NCI-H345 (cell line): ENCODE results near the gene SHISA6.
"Not testable (repeated sequence)": the region's sequence is repeated elsewhere in the genome, so short reads cannot be mapped to it uniquely, and the experiment has no call there.

Source experiments
- DNase-seq: peaks from one replicate; lab custom pipeline; 2025; lab: John Stamatoyannopoulos, UW

SHISA6 gene

DNA sequence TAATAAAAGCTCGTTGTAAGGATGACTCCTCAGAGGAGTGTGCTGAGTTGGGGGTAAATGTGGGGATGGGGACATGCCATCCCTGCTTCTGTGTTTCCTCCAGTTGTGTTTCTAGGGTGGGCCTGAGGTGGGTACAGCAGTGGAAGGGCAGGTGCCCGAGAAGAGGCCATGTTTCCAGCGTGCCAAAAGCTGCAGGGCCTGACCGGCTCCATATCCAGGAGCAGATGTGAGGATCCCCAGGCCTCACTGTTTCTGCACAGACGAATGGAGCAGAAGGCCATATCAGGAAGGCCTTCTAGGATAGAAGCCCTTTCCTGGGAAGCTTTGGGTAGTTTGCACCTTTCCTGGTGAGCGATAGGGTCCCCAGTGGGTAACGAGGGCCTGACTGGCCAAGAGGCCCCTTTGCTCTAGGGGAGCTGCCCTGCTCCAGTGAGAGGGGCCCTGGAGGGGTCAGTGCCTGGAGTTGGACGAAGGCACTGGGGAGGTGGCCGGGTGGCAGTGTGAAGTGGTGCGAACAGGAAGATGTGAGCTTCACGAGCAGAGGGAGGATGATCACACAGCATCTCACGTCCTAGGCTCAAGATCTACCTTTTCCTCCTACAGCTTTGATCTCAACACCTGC is 62.9 kb downstream of the SHISA6 start:
- no peak for DNase-seq

DNA sequence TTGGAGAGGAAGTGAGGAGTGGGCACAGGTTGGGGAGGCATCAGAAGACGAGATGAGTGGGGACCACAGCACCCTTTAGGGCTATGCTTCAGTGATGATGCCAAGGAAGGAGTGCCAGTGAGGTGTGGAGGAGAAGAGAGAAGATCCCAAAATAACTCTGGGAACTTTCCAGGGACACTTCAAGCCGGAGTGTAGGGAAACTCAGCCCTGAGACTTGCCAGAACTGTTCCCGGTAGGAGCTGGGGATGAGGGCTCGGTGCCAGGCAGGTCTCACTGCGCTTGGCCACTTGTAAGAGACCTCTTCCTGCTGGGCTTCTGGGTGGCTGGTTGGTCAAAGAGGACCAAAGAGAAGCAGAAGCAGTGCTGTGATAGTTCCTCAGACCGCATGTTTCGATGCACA is 63.6 kb downstream of the SHISA6 start:
- DNase-seq: no peak

DNA sequence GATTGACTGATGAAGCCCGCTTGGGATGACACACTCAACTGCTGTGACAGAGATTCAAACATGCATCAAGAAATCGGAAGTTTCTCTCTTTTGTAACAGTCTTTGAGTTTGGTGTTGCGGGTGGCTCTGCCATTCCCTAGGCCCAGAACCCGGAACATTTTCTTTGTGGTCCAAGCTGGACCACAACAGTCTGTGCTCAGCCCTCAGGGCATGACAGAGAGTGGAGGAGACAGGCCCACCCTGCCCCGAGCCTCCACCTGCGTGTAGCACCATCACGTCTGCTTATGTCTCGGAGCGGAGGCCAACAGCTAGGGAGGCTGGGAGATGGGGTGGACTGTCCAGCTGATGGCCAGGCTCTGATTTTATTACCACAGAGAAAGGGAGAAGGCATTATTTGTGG is 64.5 kb downstream of the SHISA6 start:
- DNase-seq: no peak

DNA sequence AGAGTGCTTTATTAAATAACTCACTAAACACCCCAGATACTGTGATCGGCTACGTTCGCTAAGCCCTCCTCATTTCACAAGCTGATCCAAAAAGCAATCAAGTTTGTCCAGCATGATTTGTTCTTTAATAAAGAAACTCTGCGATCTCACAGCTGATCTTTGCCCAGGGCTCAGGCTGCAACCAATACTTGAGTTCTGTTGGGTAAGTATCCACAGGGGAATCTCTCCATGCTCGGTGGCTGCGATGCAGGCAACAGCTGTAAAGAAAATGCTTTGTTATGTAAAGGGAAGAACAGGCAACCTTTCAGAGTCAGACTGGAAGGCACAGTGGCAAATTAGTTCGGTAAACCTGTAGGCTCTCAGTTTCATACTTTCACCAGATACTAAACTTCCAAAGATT is 67.5 kb downstream of the SHISA6 start:
- no peak for DNase-seq

DNA sequence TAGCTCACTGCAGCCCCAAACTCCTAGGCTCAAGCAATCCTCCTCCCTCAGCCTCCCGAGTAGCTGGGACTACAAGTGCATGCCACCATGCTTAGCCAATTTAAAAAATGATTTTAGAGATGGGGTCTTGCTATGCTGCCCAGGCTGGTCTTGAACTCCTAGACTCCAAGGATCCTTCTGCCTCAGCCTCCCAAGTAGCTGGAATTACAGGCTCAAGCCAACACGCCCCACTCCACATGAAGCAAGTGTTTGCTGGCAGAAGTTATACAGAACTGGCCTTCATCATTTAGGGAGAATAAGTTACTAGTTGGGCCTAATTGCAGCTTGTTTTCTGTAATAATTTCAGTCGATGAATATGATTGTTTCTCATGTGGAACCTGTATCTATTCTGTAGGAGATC is 68.0 kb downstream of the SHISA6 start:
- no peak for DNase-seq

DNA sequence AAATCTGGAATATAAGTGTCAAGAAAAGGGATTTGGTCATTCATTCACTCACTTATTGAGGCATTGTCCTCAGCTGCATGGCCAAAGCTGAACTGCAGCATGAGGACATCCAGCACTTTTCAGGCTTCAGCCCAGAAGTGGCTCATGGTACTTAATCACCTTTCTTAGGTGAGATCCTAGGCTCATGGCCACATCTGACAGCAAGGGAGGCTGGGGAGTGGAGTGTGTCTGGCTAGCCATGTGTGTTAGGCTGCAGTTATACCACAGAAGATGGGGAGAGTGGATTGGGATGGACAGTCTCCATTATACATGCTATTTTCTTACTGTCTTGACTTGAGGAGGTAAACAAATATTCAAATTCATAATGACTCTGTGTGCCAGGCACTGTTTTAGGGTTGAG is 68.8 kb downstream of the SHISA6 start:
- DNase-seq: no peak

DNA sequence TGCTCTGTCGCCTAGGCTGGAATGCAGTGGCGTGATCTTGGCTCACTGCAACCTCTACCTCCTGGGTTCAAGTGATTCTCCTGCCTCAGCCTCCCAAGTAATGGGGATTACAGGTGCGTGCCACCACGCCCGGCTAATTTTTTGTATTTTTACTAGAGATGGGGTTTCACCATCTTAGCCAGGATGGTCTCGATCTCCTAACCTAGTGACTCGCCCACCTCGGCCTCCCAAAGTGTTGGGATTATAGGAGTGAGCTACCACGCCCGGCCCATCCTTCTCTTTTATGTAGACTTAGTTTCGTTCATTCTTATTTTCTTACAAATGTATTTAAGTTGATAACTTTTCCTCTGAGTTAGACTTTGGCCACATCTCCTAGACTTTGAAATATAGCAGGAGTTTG is 75.4 kb downstream of the SHISA6 start:
- DNase-seq: not testable (repeated sequence)

DNA sequence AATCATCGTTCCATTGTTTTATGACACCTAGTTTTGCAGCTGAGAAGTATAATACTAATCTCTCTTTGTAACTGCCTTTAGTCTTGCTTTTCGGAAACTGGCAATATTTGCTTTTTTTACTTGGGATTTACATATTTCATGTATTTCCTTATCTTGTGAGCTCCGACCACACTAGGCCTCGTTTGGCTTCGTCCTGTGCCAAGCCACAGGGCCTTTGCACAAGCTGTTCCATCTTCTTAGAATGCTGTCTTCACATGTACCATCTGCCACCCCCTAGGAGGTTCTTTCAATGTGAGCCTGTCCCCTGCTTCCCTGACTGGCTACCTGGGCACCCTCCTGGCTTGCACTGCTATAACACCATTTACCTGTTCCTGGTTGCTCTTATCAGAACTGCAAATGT is 77.2 kb downstream of the SHISA6 start:
- DNase-seq: no peak

DNA sequence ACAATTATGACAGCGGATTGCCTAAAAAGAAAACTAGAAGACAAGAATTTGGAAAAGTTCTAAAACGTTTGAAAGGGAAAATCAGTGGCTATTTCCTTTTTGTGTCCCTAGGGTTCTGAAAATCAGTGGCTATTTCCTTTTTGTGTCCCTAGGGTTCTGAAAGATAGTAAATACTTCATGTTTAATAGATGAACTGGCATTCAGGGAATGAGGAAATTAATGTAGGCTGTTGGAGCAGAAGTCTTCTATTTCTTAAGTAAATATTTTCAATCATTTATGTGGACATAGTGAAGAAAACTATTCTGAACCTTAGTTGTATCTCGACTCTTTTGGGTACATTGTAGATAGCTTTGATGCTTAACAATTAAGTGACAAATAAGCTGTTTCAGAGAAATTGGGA is 78.9 kb downstream of the SHISA6 start:
- DNase-seq: no peak

DNA sequence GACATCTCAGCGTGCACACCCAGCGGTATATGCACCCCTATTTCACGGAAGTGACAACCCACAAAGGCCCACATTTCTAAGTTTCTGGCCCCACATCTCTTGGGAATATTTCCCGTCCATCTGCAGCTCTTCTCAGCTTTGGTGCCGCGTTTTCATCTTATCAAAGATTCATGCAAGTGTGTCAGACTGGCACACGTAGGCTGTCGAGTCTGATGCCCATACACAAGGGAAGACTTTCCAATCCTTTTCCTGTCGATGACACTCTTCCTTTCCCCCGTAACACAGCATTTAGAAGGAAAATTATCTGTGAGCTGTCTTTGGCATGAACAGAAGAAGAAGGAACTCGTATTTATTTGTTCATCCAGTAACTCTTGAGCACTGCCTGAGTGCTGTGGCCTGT is 83.0 kb downstream of the SHISA6 start:
- DNase-seq: no peak

DNA sequence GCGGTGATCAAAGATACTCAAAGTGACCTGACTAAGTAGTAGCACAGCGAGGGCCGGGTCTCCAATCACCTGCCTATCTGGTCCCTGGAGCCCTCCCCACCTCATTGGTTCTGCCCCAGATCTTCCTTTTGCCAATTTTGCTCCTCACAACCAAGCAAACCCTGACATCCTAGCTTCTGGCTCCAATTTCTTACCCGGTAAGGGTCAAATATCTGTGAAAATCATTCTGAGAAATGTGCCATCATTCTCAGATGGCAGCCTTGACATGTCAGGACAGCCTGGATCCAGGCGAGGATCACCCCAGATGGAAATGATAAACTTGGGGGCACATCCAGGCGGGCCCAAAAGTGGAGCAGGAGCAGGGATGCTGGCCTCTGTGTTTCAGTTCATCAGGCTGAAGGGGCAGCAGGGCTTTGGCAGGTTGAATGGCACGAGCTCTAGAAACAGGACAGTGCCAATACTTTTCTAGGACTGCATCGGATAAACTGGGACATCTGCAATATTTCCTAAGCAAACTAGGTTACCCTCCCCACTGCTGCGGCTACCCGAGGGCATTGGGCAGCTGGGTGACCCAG is 83.9 kb downstream of the SHISA6 start:
- DNase-seq: no peak

DNA sequence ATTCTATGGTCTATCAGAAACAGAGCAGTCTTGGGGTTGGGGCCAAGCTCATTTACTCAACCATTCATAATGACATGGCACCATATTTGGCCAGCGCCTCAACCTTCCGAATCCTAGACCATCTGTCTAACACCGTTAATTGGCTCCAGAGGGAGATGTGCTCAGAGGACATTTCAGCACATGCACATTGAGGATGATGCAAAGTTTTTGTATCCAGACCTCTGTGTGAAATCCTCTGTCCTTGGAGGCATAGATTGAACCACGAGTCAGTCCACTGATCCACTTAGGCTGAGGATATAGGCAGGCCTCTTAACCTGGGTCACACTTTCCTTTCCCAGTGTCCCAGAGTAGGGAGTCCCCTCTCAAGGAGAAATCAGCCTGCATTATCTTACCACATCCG is 85.5 kb downstream of the SHISA6 start:
- no peak for DNase-seq

DNA sequence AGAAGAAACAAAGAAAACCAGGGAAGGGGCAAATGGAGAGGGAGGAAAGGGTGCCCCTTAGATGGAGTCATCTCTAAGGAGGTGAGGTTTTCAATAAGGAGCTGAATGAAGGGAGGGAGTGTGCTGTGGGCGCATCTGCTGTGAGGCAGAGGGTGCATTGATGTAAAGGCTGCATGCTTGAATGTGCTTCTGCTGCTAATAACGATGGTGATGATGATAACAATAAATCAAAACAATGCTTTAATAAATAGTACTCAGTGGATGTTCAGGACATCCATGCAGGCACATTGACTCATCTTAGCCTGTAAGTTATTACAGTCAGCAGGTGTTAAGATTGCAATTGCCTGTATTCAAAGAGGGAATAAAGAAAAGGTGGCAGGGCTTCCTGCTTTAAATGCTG is 87.8 kb downstream of the SHISA6 start:
- no peak for DNase-seq

DNA sequence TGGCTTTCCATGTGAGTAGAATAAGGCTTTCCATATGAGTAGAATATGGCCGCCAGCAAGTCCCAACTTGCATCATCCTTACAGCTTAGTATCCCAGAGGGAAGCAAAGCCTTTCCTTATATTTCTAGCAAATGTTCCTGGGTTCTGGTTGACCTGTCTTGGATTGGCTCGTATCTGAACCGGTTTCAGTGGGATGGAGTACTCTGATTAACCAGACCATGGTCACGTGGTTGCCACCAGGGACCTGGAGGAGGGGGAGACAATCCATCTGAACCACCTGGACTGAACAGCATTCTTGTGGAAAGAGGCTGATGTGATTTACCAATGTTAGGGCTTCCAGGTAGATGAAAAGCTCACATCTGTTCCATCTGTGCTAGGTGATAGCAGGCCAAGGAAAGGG is 89.0 kb downstream of the SHISA6 start:
- DNase-seq: no peak

DNA sequence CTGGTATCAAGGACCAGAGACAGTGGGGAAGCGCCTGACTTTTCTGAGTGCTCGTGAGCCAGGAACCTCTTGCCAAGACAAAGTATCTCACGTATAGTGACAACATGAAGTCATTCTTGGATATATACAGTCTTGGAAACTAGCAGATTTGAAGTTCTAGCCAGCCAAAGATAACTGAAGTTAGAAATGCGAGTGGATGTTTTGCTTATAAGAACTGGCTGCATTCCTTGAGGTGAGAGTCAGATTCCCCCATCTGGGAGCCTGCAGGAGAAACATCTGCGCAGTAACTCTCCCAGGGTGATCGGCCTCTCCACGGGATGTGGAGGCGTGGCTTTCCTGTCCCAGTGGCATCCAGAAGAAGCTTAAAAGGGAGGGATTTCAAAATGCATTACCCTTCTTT is 89.8 kb downstream of the SHISA6 start:
- DNase-seq: no peak

DNA sequence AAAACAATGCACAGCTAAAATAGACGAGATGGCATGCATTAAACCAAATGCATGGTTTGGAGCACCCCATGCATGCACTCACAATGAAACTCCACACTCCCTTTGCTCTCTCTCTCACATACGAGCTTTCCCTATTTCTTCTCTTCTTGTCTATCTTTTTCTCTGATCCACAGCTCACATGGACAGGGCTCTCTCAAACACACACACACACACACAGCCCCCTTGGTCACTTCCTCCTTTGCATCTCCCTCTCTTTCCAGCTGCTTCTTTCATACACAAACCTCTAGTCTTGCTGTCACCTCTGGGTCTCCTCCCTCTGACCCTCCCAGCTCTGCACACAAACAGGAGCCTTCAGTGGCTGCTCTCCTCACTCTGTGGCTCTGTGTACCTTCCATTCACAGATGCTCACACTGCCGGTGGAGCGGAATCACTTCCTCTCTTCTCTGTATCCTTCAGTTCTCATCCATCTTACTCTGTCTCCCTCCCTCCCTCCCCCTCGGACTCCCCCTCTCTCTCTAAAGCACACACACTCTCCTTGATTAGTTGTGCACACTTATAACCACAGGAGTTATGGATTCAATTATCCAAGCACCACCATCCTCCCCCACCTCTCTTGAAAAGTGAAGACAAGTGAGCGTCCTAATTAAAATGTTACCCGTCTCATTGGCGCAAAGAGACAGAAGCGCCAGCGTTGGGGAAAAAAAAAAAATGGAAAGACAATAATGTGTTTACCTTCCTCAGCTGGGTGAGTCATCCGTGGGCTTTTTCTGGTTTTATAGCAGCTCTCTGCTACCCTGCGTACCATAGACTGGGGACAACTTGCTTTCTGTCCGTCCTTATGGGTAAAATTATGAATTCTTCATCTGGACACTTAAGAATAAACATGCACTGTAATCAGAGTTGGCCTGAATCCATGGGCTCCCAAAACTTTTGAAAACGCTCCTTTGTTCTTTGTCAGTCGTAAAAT is 90.8 kb downstream of the SHISA6 start:
- peak; percentile 59 for DNase-seq

DNA sequence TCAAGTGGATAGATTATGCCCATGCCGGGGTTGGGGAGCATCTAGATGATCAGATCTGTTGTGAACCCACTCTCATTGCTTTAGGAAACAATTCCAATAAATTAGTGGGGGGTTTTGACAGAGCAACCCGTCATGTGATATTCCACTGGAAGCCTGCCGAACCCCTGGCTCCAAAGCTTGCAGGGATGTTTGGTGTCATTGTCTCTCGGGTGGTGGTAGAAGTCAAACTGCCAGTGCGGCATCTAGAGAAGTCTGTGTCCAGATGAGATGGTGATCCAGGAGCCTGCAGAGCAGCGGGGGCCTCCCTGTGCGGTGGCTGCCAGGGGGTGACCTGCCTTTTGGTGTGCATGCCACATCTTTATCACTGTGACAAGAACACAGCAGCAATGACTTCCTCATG is 91.7 kb downstream of the SHISA6 start:
- no peak for DNase-seq

DNA sequence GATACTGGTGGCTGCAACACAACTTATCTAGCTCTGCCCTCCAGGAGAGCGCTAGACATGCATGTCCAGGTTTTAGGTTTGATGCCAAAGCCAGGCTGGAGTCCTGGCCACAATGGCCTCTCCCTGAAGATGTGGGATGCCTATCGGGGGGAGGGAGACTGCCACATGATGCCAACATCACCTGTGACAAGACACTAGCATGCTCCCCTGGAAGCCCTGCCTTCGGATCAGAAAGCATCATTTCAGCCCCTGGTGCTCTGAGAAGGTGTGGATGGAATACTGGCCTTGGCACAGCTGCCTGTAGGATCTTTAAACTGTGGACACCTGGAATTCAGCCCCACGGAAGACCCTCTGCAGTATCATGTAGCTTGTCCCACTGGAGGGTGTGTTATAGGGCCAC is 93.5 kb downstream of the SHISA6 start:
- no peak for DNase-seq

DNA sequence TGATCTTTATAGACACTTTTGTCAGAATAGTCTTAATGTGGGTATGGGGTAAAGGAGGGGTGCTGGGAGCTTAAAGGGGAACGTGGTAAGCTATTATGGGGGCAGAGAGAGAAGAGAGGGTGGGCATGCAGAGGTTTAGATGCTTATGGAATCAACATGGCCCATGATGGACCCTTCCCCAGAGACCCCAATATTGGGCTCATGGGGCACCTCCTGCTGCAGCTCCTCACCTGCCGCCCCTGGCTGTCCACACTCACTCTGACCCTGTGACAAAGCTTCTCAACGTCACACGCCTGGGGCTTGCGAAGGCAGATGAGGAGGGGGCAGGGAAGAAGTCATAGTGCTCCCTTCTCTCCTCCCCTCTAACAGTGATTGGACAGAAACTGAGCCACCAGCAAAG is 95.3 kb downstream of the SHISA6 start:
- DNase-seq: no peak

DNA sequence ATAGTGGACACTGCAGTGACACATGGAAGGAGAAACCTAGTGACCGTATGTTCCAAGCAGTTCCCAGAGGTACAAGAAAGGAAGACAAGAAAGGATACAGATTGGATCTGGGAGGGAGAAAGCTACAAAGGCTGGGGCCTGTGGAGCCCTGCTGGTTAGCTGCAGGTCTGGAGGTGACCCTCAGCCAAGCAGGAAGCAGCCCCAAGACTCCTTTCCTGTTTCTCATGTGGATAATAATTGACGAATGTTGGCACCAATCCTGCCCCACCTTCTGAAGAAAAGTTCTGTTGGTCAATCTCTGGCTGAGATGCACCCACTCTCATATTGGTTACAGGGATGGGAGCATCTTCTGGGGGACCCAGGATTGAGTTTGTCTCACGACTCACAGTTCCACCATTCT is 99.8 kb downstream of the SHISA6 start:
- DNase-seq: no peak

DNA sequence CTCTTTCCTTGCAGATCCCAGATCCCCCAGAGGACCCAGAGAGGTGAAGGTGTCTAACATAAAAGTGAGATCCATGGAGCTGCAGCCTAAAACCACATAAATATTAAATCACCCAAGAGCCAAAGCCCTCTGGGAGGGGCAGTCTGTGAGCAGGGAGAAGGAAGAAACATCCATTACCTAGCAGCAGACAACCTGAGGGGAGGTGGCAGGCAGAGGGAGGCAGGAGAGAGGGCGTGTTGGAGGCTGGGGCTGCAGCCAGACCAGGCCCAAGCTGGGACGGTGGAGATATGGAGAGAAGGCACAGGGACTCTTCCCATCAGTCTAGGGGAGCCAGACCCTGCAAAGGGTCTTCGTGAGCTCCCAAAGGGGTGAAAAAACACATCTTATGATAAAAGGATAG is 101.1 kb downstream of the SHISA6 start:
- no peak for DNase-seq

DNA sequence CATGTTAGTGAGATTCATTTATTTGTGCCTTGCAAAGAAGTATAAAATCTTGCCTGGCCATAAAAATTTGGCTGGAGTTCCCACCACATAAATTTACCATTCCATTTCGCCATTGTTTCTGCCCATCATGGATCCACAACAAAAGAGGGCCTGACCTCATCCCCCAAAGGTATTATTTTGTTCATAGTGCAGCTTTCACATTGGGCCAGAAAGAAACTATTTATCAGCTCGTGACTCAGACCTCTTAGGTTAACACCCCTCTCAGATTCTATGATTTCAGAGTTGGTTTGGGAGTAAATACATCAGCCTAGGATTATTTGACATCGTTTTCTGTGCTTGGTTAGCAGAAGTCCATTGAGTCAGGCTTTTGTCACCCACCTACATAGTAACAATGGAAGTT is 108.1 kb downstream of the SHISA6 start:
- no peak for DNase-seq

DNA sequence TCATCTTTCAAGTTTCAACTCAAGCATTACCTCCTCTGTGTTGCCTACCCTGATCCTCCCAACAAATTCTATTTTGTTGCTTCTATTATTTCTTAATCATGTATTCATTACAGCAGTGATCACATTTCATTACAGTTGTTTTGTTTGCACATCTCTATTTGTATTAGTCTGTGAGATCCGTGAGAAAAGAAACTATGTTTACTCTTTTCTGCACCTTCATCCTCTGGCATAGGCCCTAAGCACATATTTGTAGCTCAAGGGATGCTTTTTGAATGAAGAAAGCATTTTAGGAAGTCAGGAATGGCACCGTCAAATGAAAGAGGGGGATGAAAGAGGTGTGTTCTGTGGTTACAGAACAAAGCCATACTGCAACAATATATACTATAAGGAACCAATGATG is 110.5 kb downstream of the SHISA6 start:
- no peak for DNase-seq
